Activated naive CD4-positive, alpha-beta T cell (primary cell): ENCODE data around the gene UPK1A.
"Not testable (repeated sequence)": the region's sequence is repeated elsewhere in the genome, so short reads cannot be mapped to it uniquely, and the experiment has no call there.

ENCODE experiments used
- DNase-seq, 4 experiments: peaks; one replicate each; lab custom pipeline; 2025; lab: John Stamatoyannopoulos, UW

The UPK1A gene

DNA sequence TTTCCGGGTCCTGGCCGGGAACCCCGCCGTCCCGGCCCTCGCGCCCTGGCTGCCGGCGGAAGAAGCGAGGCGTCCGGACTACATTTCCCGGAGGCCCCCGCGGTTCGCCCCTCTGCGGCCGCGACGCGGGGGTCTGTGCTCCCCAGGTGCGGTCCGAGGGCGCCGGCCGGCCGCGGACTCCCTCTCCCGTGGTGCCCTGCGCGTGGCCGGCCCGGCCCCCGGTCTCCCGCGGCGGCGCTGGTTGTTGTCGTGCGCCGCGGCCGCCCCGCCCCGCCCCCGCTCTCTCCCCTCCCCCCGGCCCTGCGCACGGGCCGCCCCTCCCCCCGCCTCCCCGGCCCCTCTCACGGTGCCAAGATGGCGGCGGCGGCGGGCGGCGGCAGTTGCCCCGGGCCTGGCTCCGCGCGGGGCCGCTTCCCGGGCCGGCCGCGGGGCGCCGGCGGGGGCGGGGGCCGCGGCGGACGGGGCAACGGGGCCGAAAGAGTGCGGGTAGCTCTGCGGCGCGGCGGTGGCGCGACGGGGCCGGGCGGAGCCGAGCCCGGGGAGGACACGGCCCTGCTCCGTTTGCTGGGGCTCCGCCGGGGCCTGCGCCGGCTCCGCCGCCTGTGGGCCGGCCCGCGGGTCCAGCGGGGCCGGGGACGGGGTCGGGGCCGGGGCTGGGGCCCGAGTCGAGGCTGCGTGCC lies 51.5 kb downstream of the UPK1A start, which contains the start of gene KMT2B:
TSS of gene KMT2B (plus strand) at position 339 of the 680 bp plus-strand sequence. CDS start at position 355, 16 bp downstream.
- peak in 1 of 4 experiments; percentile 82 for DNase-seq

DNA sequence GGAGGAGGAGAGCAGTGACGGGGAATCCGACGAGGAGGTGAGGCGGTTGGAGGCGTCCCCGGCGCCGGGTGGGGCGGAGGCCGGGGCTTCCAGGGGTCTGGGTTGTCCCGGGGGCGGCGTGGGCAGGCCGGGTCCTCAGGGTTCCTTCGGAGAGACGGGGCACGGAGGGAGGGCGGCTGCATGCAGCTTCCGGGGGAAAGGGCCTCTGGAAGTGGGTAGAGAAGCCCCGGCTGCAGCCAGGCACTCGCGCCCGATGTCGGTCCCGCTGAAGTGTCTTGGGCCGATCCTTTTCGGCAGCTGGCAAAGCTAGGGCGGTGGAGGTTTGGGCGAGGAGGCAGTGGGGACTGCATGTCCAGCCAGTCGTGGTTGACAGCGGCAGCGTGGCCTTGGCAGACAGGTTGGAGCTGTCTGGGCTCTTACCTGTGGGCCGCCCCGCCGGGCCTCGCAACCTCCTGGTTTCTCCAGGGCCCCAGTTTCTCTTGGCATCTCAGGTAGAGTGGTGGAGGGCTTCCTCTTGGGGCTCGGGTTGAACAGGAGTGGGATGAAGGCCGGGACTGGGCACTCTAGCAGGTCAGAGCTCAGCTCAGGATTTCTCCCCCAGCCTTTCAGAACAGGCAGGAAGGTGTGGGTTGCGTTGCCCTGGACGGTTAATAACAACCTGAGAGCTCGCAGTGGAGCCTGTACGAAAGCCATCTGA lies 52.2 kb downstream of the UPK1A start:
- peak in 3 of 4 experiments; percentile 35 to 39 (median 37) for DNase-seq

DNA sequence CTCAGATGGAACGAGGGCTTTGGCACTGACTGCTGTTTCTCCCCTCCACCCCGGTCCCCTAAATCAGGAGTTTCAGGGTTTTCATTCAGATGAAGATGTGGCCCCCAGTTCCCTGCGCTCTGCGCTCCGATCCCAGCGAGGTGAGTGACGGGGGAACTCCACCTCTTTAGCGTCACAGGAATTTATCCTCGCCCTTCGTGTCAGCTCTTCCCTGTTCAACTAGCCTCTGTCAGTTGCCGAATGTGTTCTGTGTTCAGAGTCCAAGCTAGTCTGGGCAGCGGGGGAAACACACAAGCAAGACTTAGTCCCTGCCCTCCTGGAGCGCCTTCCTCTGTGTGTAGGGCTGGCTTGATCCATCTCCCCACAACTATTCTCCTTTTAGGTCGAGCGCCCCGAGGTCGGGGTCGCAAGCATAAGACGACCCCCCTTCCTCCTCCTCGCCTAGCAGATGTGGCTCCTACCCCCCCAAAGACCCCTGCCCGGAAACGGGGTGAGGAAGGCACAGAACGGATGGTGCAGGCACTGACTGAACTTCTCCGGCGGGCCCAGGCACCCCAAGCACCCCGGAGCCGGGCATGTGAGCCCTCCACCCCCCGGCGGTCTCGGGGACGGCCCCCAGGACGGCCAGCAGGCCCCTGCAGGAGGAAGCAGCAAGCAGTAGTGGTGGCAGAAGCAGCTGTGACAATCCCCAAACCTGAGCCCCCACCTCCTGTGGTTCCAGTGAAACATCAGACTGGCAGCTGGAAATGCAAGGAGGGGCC lies 53.3 kb downstream of the UPK1A start:
- no peak for DNase-seq

DNA sequence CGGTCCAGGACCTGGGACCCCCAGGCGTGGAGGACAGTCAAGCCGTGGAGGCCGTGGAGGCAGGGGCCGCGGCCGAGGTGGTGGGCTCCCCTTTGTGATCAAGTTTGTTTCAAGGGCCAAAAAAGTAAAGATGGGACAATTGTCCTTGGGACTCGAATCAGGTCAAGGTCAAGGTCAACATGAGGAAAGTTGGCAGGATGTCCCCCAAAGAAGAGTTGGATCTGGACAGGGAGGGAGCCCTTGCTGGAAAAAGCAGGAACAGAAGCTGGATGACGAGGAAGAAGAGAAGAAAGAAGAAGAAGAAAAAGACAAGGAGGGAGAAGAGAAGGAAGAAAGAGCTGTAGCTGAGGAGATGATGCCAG lies 53.8 kb downstream of the UPK1A start:
- DNase-seq: no peak

DNA sequence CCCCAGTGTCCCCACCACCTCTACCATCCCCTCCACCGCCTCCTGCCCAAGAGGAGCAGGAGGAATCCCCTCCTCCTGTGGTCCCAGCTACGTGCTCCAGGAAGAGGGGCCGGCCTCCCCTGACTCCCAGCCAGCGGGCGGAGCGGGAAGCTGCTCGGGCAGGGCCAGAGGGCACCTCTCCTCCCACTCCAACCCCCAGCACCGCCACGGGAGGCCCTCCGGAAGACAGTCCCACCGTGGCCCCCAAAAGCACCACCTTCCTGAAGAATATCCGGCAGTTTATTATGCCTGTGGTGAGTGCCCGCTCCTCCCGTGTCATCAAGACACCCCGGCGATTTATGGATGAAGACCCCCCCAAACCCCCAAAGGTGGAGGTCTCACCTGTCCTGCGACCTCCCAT lies 54.3 kb downstream of the UPK1A start:
- DNase-seq: no peak

DNA sequence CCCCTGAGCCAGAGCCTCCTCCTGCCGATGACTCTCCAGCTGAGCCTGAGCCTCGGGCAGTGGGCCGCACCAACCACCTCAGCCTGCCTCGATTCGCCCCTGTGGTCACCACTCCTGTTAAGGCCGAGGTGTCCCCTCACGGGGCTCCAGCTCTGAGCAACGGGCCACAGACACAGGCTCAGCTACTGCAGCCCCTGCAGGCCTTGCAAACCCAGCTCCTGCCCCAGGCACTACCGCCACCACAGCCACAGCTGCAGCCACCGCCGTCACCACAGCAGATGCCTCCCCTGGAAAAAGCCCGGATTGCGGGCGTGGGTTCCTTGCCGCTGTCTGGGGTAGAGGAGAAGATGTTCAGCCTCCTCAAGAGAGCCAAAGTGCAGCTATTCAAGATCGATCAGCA lies 55.1 kb downstream of the UPK1A start:
- no peak for DNase-seq

DNA sequence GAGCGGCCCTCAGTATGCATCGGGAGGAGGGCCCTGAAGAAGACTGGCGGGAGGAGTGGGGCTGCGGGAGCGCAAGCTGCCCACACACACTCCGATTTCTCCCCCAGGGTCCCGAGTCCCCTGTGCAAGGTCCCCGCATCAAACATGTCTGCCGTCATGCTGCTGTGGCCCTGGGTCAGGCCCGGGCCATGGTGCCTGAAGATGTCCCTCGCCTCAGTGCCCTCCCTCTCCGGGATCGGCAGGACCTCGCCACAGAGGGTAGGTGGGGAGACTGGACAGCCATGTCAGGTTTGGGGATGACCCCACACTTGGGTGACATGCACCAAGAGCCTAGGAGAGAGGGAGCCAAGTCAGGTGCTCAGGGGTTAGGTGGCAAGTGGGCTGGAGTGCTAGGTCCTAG lies 56.1 kb downstream of the UPK1A start:
- DNase-seq: no peak

DNA sequence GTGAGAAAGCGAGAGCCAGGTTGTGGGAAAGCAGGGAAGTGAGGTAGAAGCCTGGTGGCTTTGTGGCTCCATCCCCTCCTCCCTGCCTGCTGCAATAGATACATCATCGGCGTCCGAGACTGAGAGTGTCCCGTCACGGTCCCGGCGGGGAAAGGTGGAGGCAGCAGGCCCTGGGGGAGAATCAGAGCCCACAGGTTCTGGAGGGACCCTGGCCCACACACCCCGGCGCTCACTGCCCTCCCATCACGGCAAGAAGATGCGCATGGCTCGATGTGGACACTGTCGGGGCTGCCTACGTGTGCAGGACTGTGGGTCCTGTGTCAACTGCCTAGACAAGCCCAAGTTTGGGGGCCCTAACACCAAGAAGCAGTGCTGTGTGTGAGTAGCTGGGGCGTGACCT lies 56.6 kb downstream of the UPK1A start:
- no peak for DNase-seq

DNA sequence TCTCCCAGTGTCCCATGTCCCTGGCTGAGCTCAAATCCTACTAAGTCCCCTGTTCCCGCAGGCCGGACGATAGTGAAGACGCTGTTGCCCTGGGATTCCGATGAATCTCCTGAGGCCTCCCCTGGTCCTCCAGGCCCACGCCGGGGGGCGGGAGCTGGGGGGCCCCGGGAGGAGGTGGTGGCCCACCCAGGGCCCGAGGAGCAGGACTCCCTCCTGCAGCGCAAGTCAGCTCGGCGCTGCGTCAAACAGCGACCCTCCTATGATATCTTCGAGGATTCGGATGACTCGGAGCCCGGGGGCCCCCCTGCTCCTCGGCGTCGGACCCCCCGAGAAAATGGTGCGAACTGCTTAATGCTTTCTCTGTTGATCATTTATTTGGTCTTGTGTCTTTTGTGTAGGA lies 57.4 kb downstream of the UPK1A start:
- no peak for DNase-seq

DNA sequence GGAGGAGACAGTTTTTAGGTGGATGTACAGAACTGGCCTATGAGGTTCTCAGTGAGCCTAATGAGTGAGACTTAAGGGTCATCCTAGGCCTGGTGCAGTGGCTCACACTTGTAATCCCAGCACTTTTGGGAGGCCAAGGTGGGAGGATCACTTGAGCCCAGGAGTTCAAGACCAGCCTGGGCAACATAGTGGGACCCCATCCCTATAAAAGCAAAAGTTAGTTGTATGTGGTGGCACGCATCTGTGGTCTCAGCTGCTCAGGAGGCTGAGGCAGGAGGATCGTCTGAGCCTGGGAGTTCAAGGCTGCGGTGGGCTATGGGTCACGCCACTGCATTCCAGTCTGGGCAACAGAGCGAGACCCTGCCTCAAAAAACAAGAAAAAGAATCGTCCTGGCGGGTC lies 57.8 kb downstream of the UPK1A start:
- DNase-seq: not testable (repeated sequence)

DNA sequence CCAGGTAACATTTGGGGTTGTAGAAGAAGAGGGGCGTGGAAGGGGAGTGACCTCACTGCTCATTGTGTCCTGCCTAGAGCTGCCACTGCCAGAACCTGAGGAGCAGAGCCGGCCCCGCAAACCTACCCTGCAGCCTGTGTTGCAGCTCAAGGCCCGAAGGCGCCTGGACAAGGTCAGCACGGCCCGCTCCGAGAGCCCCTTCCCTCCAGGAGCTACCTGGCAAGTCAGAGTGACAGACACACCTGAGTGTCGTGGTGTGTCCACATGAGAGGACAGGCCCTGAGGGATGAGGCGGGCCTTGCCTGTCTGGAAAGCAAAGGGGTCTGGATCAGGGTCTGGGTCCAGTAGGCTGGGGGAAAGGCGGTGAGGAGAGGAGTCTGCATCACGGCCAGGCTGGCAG lies 58.2 kb downstream of the UPK1A start:
- no peak for DNase-seq

DNA sequence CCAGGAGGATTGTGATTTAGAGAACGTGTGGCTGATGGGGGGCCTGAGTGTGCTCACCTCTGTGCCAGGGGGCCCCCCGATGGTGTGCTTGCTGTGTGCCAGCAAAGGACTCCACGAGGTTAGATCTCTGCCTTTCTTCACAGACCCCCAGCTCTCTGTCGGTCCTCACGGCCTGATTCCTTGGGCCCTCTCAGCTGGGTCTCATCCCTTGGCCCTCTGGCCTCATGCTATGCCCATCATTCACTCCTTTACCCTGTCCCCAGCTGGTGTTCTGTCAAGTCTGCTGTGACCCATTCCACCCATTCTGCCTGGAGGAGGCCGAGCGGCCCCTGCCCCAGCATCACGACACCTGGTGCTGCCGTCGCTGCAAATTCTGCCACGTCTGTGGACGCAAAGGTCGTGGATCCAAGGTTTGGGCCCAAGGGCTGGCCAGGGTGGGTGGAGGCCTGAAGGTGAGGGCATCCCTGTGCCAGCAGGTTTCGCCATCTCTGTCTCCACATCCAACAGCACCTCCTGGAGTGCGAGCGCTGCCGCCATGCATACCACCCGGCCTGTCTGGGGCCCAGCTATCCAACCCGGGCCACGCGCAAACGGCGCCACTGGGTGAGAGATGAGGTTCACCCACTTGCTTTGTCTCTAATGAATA lies 59.0 kb downstream of the UPK1A start:
- no peak for DNase-seq

DNA sequence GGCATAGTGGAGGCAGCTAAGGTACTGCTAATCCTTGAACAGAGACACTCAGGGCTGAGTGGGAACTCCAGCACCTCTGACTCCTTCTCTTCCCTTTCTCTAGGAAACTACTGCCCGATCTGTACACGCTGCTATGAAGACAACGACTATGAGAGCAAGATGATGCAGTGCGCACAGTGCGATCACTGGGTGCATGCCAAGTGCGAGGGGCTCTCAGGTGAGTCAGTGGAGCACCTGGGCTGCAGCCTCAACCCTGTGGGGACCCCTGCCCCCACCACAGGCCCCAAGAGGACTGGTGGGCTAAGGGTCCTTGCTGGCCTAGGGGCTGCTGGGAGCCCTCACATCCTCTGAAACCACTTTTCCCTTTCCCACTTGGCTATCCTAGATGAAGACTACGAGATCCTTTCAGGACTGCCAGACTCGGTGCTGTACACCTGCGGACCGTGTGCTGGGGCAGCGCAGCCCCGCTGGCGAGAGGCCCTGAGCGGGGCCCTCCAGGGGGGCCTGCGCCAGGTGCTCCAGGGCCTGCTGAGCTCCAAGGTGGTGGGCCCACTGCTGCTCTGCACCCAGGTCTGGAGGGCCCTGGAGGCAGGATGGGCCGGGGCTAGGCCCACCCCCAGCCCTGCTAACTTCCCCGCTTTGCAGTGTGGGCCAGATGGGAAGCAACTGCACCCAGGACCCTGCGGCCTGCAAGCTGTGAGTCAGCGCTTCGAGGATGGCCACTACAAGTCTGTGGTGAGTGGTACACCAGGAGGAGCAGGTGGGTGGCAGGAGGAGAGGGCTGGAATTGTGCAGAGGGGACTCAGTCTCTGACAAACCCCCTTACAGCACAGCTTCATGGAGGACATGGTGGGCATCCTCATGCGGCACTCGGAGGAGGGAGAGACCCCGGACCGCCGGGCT lies 61.0 kb downstream of the UPK1A start:
- no peak for DNase-seq
